Mucosa of stomach (tissue), 1 donor: ENCODE data around the gene ATF7.

Source experiments
- H3K27me3 ChIP-seq: one replicate; pipeline ENCODE4 v1.7.0; 2013; ENCODE audit warnings: mild to moderate bottlenecking, low read length; ENCODE audit not compliant: control insufficient read depth, insufficient read depth
- H3K36me3 ChIP-seq: one replicate; pipeline ENCODE4 v1.7.0; 2013; ENCODE audit warnings: low read length; ENCODE audit not compliant: control insufficient read depth, insufficient read depth
- H3K4me1 ChIP-seq: one replicate; pipeline ENCODE4 v1.7.0; 2013; ENCODE audit warnings: mild to moderate bottlenecking, low read length; ENCODE audit not compliant: control insufficient read depth, insufficient read depth
- H3K4me3 ChIP-seq: one replicate; pipeline ENCODE4 v1.7.0; 2013; ENCODE audit warnings: low read length
- H3K9ac ChIP-seq: one replicate; pipeline ENCODE4 v1.7.0; 2013; ENCODE audit warnings: mild to moderate bottlenecking, low read length, moderate library complexity
- H3K9me3 ChIP-seq: one replicate; pipeline ENCODE4 v1.7.0; 2013; ENCODE audit warnings: mild to moderate bottlenecking, low read length, moderate library complexity; ENCODE audit not compliant: control insufficient read depth
- donor health status: Pancreatic carcinoma.

ATF7 gene

DNA sequence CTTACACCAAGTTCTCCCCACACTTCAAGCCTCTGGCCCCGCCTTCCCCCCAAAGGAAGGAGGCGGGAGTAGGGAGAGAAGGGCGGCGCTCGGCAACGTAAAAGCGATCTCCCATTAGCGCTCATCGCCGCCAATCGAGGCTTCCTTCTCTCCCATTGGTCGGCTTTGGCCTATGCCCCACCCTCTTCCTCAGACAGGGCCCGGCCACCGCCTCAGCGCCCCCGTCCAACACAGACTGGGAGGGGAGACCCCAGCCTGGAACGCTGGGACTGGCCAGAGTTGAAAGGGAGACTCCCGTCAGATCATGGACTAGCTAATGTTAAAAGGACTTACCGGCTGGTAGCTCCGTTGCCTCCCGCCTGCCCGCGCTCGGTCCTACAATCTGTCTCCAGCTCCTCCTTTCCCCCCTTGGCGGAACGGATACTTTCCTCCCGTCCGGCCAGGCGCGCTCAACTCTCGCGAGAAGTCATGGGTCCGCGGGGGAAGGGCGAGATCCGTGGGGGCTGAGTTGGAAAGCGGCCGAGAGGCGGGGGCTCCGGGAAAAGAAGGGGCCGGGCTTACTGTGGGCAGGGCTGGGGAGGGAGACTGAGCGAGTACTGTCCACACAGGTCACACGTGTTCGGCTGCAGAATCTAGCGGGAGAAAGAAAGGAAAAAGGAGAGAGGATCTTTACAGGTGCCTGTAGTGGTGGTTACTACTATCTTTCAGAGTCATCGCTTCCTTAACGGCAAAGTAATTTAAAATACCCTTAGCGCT, at the start of gene ATF7:
Gene ATF7 (minus strand): TSS at position 437 of the 756 bp plus-strand sequence. CDS start 25,382 bp downstream, outside the sequence.
- H3K4me1 ChIP-seq: peaks cover 8% of the 10 kb centered on the region
- peak within 1 kb of the TSS; percentile 93 for H3K9ac ChIP-seq
- H3K4me3 ChIP-seq: peak within 1 kb of the TSS; percentile 88
- H3K36me3 ChIP-seq: no peaks in the 10 kb centered on the region
- H3K9me3 ChIP-seq: no peaks in the 10 kb centered on the region
- no peaks in the 10 kb centered on the region for H3K27me3 ChIP-seq

DNA sequence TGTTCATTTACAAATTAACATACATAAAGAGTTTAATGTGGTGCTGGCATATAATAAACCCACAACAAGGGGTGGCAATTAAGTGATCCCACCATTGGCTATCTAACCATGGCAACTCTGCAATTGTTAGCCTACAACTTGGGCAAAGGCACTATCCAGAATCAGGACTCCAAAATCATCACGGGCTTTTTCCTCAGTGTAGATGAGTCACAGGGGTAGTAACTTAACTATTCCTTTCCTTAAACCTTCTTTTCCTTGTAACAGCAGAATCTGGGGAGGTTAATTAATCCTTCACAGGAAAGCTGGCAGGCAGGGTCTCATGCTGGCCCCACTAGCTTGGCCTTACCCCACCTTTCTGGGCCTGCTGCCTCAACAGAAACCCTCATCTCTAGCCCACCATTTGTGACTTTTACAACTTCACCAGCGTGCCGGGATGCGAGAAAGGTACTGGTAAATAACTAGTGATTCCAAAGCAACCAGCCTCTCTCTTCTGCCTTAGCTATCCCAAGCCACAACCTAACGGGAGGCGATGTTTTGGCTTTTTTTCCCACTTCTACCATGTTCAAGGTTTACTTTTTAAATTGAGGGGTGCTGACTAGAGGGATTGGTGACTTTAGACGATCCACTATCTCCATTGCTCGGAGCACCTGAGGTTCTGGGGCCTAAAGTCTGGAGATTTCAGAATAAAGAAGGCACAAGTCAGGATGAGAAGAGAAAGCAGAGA, 49.0 kb upstream of the ATF7 start:
- H3K27me3 ChIP-seq: no peaks in the 10 kb centered on the region
- no peaks in the 10 kb centered on the region for H3K9me3 ChIP-seq
- H3K4me1 ChIP-seq: peaks cover 17% of the 10 kb centered on the region
- H3K36me3 ChIP-seq: no peaks in the 10 kb centered on the region
- peak overlapping the region; percentile 81 for H3K4me3 ChIP-seq
- peak overlapping the region; percentile 79 for H3K9ac ChIP-seq

DNA sequence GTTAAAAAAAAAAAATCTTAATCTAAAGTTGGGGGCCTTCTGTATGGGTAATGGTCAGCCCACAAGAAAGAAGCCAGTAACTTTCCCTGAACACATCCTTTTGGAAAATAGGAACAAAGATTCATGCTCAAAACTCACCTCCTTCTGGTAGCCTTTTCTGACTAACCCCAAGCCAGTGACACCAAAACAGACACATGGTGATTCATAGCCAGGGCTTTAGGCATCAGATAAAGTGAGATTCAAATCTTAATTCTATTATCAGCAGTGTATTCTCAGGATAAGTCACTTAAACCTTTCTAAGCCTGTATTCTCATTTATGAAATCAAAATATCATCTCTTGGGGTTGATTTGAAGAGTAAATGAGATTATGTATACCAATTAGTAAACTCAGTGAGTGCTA, 44.8 kb upstream of the ATF7 start:
- Histone ChIP-seq H3K4me3 (no peak overlapping the region), H3K4me1 (peaks cover 4% of the 10 kb centered on the region), H3K9me3 (no peaks in the 10 kb centered on the region), H3K27me3 (no peaks in the 10 kb centered on the region), H3K9ac (no peak overlapping the region), H3K36me3 (peaks cover 7% of the 10 kb centered on the region)

DNA sequence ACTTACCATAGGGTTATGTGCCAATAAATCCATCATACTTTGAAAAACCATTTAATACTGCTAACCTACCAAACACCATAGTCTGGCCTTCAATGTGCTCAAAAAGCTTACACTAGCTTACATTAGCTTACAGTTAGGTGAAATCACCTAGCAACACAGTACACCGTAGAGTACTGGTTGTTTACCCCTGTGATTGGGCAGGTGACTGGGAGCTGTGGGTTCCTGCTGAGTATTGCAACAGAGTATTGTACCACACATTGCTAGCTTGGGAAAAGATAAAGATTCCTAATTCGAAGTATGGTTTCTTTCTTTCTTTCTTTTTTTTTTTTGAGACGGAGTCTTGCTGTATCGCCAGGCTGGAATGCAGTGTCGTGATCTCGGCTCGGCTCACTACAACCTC, 44.1 kb upstream of the ATF7 start:
- H3K4me1 ChIP-seq: peaks cover 4% of the 10 kb centered on the region
- H3K36me3 ChIP-seq: peaks cover 7% of the 10 kb centered on the region
- H3K27me3 ChIP-seq: no peaks in the 10 kb centered on the region
- no peak overlapping the region for H3K9ac ChIP-seq
- H3K9me3 ChIP-seq: no peaks in the 10 kb centered on the region
- no peak overlapping the region for H3K4me3 ChIP-seq

DNA sequence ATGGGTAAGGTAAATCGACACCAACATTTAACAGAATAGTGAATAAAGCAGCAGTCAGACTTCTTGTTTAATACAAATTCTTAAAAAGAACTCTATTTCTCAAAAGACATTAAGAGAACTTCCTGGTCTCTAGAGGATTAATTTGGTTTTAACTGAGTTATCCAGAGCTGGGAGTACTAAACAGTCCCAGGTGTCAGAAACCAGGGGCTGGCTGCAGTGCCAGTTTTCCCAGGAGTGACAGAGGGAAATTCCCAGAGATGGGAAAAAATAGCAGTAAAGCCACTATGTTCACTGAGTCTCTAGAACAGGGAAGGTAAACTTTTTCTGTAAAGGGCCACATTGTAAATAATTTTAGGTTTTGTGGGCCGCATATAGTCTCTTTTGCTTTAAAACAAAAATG, 40.9 kb upstream of the ATF7 start:
- no peak overlapping the region for H3K9ac ChIP-seq
- H3K9me3 ChIP-seq: no peaks in the 10 kb centered on the region
- peaks cover 7% of the 10 kb centered on the region for H3K36me3 ChIP-seq
- no peaks in the 10 kb centered on the region for H3K27me3 ChIP-seq
- H3K4me3 ChIP-seq: no peak overlapping the region
- H3K4me1 ChIP-seq: no peaks in the 10 kb centered on the region

DNA sequence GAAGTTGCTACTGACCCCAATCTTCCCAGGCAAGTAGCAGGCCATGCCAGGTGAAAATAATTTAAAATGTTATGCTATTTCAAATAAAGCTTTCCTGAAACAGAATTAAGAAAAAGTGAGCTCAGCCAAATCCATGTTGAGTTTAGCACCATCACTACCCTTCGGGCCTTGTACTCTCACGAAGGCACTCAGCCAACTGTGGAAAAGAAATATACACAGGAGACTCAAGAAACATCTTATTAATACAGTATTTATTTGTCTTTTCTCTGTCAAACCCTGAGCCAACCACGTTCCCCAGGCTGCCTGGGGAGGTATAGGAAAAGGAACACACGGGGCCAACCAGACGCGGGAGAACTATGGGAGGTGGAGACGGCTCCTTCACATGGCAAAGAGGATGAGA, 38.8 kb upstream of the ATF7 start:
- H3K4me1 ChIP-seq: peaks cover 9% of the 10 kb centered on the region
- peaks cover 7% of the 10 kb centered on the region for H3K36me3 ChIP-seq
- H3K27me3 ChIP-seq: no peaks in the 10 kb centered on the region
- no peak overlapping the region for H3K4me3 ChIP-seq
- H3K9me3 ChIP-seq: no peaks in the 10 kb centered on the region
- H3K9ac ChIP-seq: no peak overlapping the region

DNA sequence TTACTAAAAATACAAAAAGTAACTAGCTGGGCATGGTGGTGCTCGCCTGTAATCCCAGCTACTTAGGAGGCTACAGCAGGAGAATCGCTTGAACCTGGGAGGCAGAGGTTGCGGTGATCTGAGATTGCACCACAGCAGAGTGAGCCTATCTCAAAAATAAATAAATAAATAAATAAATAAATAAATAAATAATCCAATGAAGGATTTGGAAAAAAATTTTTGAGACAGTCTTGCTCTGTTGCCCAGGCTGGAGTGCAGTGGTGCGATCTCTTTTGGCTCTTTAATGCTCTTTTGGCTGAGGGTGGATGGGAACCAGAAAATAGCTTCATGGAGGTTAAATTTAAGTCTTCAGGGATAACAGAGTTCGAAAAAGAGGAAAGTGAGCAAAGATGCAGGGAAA, 38.0 kb upstream of the ATF7 start:
- H3K4me3 ChIP-seq: no peak overlapping the region
- no peaks in the 10 kb centered on the region for H3K27me3 ChIP-seq
- no peaks in the 10 kb centered on the region for H3K9me3 ChIP-seq
- H3K9ac ChIP-seq: no peak overlapping the region
- H3K36me3 ChIP-seq: peaks cover under 1% of the 10 kb centered on the region
- peaks cover 14% of the 10 kb centered on the region for H3K4me1 ChIP-seq

DNA sequence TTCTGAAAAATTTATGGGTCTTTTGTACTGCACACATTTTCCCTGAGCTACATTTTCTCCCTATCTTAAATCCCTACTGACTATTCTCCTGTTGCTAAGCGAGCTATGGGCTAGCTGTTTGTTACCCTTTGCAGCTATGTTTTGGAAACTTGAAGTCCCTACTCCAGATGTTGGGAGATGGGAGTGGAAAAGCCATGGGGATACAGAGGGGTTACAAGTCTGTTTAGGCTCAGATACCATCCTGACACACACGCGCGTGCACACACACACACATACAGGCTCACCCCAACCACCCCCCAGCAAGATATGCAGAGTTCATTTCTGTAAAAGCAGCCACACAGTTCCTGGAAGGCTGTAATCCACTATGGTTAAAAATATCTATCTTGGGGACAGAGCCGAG, 33.9 kb upstream of the ATF7 start:
- H3K9me3 ChIP-seq: no peaks in the 10 kb centered on the region
- no peaks in the 10 kb centered on the region for H3K27me3 ChIP-seq
- H3K4me3 ChIP-seq: no peak overlapping the region
- H3K4me1 ChIP-seq: peaks cover 42% of the 10 kb centered on the region
- no peaks in the 10 kb centered on the region for H3K36me3 ChIP-seq
- H3K9ac ChIP-seq: no peak overlapping the region

DNA sequence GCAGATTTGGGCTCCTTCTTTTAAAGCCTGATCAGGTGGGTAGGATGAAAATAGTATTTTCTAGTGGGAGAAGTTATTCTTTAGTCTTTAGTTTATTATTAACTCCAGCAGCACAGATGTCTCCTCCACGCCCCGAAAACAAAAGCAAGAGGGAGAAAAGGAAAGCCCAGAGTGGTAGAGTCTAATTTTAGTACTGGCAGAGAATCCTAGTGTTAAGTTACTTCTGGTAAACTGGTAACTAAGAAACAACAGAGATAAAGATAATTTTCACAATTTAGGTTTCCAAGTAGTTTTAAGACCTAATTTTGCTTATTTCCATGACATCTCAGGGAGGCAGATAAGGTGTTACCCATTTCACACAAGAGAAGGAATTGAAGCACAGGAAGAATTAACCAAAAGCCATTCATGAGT, 33.4 kb upstream of the ATF7 start:
- Histone ChIP-seq H3K9ac (peak overlapping the region; percentile 37), H3K9me3 (no peaks in the 10 kb centered on the region), H3K4me3 (no peak overlapping the region), H3K4me1 (peaks cover 42% of the 10 kb centered on the region), H3K27me3 (no peaks in the 10 kb centered on the region), H3K36me3 (no peaks in the 10 kb centered on the region)

DNA sequence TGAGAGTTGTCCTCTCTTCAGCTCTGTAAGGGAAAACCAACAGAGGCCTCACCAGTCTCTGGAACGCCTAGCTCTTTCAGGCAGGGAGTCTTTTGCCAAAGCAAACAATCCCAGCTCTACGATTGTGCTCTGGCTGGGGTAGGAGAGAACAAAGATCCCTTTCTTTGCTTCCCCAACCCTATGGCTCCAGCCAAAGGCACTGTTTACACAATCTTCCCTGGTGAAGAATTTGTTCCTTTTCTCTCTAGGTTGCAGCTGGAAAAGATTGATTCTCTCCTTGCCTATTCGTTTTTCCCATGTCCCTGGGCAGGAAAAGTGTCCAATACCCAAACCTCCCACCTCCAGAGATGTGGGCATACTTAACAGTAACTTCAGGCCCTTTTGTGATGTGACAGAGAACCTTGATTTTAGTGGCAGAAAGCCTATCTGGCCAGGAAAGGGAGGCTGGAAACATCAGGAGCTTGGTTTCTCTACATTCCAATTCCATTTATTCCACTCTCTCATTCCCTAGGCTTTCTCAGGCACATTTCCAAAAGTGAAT, 32.9 kb upstream of the ATF7 start:
- peak overlapping the region; percentile 37 for H3K9ac ChIP-seq
- no peaks in the 10 kb centered on the region for H3K9me3 ChIP-seq
- H3K36me3 ChIP-seq: no peaks in the 10 kb centered on the region
- H3K4me3 ChIP-seq: no peak overlapping the region
- H3K4me1 ChIP-seq: peaks cover 42% of the 10 kb centered on the region
- H3K27me3 ChIP-seq: no peaks in the 10 kb centered on the region

DNA sequence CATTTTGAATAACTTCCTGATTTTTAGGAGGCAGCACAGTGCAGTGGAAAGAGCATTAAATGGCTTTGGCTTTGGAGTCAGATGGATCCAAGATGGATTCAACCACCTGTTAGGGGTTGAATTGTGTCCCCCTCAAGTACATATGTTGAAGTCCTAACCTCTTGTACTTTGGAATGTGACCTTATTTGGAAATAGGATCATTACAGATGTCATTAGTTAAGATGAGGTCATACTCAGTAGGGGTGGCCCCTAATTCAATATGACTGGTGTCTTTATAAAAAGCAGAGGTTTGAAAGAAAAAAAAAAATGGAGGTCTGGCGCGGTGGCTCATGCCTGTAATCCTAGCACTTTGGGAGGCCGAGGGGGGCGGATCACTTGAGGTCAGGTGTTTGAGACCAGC, 30.9 kb upstream of the ATF7 start:
- peaks cover 42% of the 10 kb centered on the region for H3K4me1 ChIP-seq
- H3K4me3 ChIP-seq: no peak overlapping the region
- H3K9me3 ChIP-seq: no peaks in the 10 kb centered on the region

DNA sequence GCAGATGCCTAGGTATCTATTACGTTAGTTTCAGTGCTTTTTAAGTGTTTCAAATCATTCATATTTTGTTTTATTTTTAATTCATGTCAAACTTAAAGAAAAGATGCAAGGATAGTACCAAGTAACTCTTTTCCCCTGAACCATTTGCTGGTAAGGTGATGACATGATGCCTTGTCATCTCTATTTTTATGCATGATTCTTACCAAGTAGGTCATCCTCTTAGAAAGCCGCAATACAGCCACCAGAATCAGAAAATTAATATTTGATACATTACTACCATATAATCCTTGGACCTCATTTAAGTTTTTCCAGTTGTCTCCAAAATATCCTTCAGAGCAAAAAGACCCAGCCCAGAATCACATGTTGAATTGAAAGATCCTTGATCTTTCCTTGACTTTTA, 27.4 kb upstream of the ATF7 start:
- Histone ChIP-seq H3K27me3 (no peaks in the 10 kb centered on the region), H3K36me3 (no peaks in the 10 kb centered on the region), H3K9me3 (no peaks in the 10 kb centered on the region), H3K4me1 (peaks cover 22% of the 10 kb centered on the region), H3K9ac (no peak overlapping the region), H3K4me3 (no peak overlapping the region)

More for the DNA sequence above, 30.9 kb upstream of the ATF7 start:
- Histone ChIP-seq H3K27me3 (no peaks in the 10 kb centered on the region), H3K36me3 (no peaks in the 10 kb centered on the region), H3K9ac (no peak overlapping the region)
